KOPT-K1 (cell line): ENCODE measurements around the gene KIF3A.

Experiments
- H3K27ac ChIP-seq: fragments of 200-600 bp; sonication (generic); 2 replicates; pipeline ENCODE4 v1.5.1; 2016; ENCODE audit warnings: antibody characterized with exemption, mild to moderate bottlenecking, low read depth, low read length; ENCODE audit not compliant: poor library complexity, severe bottlenecking
- H3K36me3 ChIP-seq: fragments of 200-600 bp; sonication (generic); 2 replicates; pipeline ENCODE4 v1.5.1; 2017; ENCODE audit warnings: antibody characterized with exemption, mild to moderate bottlenecking, low read length, moderate library complexity; ENCODE audit not compliant: insufficient read depth
- H3K9me3 ChIP-seq: fragments of 200-600 bp; sonication (generic); 2 replicates; pipeline ENCODE4 v1.5.1; 2017; ENCODE audit warnings: antibody characterized with exemption, low read length, mild to moderate bottlenecking; ENCODE audit not compliant: insufficient read depth, poor library complexity, severe bottlenecking

KIF3A gene

DNA sequence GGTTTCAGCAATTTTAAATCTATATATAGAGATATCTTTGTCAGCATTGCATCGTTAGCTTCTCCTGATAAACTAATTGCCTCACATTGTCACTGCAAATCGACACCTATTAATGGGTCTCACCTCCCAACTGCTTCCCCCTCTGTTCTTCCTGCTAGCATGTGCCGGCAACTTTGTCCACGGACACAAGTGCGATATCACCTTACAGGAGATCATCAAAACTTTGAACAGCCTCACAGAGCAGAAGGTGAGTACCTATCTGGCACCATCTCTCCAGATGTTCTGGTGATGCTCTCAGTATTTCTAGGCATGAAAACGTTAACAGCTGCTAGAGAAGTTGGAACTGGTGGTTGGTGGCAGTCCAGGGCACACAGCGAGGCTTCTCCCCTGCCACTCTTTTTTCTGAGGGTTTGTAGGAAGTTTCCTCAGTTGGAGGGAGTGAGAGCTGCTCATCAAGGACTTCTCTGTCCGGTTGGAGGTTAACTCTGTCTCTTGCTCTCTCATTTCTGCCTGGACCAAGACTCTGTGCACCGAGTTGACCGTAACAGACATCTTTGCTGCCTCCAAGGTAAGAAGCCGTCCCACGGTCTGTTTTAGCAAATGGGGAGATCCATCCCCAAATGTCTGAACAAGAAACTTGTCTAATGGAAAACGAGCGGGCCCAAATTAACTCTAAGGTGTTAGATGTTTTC, 63.3 kb downstream of the KIF3A start, which contains the start of gene IL4:
Gene IL4 (plus strand): TSS at position 51 of the 692 bp plus-strand sequence. CDS start 62 bp downstream, at position 113.
- peak within 1 kb of the TSS; percentile 75 for H3K27ac ChIP-seq
- no peaks in the 10 kb centered on the region for H3K9me3 ChIP-seq
- H3K36me3 ChIP-seq, result no peaks in the 10 kb centered on the region; the same call in 1 of the 2 replicates

DNA sequence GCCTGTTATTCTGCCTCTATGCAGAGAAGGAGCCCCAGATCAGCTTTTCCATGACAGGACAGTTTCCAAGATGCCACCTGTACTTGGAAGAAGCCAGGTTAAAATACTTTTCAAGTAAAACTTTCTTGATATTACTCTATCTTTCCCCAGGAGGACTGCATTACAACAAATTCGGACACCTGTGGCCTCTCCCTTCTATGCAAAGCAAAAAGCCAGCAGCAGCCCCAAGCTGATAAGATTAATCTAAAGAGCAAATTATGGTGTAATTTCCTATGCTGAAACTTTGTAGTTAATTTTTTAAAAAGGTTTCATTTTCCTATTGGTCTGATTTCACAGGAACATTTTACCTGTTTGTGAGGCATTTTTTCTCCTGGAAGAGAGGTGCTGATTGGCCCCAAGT, 63.9 kb downstream of the KIF3A start:
- H3K36me3 ChIP-seq, result no peaks in the 10 kb centered on the region
- peak overlapping the region; percentile 75 for H3K27ac ChIP-seq
- no peaks in the 10 kb centered on the region for H3K9me3 ChIP-seq

DNA sequence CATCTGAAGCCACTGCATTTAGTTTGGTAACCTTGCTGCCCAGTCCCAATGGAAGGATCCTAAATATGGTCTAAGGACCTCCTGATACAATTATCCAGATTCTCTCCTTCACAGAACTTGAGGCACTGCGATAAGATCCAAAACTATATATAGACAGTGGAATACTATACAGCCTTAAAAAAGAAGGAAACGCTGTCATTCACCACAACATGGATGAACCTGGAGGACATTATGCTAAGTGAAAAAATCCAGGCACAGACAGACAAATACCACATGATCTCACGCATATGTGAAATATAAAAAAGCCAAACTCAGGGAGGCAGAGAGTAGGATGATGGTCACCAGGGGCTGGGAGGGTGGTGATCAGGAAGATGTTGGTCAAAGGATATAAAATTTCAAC, 66.3 kb downstream of the KIF3A start:
- Histone ChIP-seq H3K36me3 (no peaks in the 10 kb centered on the region), H3K9me3 (no peaks in the 10 kb centered on the region), H3K27ac (no peak overlapping the region)

DNA sequence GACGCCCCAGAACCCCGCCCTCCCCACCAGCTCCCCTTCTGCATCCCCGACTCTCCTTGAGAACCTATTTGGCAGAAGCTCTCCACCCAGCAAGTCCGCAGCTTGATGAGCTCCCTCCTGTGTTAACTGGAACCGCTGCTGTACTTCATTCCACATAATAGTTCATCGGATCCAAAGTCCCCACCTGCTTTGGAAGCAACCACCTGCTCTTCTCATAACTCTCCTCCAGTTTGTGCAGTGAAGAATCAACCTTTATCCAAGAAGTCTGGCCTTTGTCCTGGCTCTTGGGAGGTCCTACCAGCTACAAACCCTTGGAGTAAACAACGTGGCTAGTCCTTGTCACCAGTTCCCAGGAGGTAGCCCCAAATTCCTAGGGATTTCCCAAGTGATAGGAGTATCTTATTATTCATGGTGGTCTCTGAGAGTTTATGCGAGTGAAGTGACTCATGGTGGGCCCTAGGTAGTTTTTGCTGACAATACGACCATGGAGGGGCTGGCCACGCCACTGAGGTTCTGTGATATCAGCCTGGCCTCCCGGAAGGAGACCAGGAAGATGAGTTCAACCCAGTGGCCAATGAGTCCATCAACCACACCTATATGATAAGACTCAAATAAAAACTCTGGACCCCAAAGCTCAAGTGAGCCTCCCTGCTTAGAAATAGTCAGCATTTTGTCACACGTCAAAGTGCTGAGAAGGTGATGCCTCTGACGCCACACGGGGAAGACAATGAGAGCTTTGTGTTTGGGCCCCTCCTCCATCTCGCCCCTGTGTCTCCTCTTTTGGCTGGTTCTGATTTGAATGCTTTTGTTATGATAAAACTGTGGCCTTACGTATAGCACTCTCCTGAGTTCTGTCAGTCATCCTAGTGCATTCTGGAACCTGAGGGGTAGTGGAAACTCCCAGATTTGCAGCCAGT, 67.1 kb downstream of the KIF3A start:
- Histone ChIP-seq H3K9me3 (no peaks in the 10 kb centered on the region), H3K36me3 (no peaks in the 10 kb centered on the region), H3K27ac (no peak overlapping the region)

DNA sequence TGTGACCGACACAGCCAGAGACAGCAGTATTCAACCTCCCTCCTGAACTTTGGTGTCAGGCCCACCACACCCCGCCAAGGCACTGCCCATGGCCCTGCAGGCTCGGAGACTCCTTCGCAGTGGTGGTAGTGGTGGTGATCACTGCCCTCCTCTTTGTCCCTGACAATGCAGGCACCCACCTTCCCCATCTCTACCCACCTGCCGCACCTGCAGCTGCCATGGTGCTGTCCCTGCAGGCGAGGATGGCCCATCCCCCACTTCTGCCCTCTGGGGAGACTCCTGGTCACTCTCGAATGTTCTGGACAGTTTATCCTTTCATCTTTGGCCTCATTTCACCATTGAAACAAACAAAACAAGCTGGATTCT, 67.9 kb downstream of the KIF3A start:
- Histone ChIP-seq H3K9me3 (no peaks in the 10 kb centered on the region), H3K36me3 (no peaks in the 10 kb centered on the region), H3K27ac (no peak overlapping the region)

DNA sequence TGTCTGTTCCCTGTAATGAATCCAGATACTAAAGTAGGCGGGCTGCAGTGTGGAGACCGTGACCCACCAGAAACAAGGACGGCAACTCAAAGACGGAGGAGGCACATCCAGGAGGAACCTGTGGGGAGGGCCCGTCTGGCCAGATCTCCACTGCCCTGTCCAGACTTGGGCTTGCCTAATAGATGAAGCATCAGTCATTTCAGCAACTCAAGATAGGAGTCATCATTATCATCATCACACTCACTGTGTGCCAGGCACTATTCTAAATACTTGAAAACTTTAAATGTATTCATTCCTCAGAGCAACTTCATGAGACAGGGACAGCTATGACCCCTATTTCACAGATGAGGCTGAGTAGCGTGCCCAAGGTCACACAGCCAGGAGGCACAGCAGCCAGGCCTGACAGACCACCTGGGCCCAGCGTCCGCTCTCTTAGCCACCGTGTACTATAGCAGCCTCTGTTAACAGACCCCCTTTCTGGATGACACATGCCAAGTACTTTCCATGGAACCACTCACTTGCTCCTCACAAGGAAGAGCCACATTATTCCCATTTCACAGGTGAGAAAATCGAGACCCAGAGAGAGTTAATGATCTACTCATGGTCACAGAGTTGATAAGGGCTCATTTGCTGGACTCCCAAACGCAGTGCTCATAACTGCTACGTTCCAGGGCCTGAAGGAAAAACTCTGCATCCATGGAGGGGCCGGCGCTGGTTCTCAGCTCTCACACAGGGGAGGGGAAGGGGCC, 68.5 kb downstream of the KIF3A start:
- Histone ChIP-seq H3K36me3 (no peaks in the 10 kb centered on the region), H3K9me3 (no peaks in the 10 kb centered on the region), H3K27ac (no peak overlapping the region)

DNA sequence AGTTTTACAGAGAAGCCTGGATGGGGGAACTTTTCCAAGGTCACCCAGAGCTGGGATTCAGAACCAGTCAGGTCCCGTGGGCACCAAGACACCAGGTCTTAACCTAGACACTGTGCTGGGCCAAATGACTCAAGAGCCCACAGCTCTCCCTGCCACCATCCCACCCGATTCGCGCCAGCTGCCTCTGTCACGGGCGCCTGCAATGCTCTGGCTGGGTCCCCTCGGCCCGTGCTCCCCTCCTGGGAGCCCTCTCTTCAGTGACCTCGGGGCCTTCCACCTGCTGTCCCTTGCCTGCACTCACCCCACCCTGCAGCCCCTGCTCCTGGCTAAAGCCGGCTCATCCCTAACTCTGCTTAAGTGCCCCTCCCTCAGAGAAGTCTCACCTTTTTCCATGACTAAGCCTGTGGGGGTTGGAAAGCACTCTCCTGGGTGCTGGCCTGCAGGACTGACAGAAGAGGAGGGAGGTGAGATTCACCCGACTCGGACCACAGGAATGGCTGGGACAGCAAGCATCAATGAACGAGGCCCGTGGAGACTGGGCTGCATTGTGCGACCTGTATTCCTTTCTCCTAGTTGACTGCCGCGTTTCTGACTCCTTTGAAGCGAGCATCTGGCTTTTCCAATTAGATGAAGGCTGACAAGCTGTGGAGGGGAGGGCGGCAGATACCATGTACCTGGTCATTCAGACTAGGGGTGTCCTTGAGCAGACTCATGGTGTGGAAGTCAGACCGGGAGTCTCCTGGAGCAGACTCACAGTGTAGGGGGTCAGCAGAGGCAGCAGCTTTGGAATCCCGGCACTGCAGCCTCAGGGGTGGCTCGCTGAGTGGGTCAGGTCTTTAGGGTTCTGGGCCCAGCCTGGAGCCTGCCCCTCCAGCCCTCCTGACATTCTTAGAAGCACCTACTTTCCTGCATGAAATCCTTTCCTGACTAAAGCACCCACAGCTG, 69.3 kb downstream of the KIF3A start:
- H3K27ac ChIP-seq, result peak overlapping the region; percentile 45
- no peaks in the 10 kb centered on the region for H3K36me3 ChIP-seq
- no peaks in the 10 kb centered on the region for H3K9me3 ChIP-seq

DNA sequence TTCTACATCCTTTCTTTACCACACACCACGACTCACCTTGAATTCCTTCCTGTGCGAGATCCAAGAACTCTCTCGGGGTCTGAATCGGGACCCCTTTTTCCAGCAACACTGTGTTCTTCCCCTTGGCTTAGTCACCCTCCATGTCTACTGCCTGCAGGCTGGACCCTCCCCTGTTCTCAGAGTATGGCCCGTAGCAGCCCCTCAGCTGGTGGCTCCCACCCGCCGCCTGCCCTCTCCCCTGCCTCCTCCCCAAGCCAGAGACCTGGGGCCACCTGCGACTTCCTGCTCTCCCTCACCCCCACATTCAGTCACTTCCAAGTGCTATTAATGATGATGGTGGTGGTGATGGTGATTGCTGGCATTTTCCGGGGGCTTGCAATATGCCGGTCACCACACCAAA, 70.0 kb downstream of the KIF3A start:
- H3K36me3 ChIP-seq, result no peaks in the 10 kb centered on the region
- H3K27ac ChIP-seq, result peak overlapping the region; percentile 45
- no peaks in the 10 kb centered on the region for H3K9me3 ChIP-seq

DNA sequence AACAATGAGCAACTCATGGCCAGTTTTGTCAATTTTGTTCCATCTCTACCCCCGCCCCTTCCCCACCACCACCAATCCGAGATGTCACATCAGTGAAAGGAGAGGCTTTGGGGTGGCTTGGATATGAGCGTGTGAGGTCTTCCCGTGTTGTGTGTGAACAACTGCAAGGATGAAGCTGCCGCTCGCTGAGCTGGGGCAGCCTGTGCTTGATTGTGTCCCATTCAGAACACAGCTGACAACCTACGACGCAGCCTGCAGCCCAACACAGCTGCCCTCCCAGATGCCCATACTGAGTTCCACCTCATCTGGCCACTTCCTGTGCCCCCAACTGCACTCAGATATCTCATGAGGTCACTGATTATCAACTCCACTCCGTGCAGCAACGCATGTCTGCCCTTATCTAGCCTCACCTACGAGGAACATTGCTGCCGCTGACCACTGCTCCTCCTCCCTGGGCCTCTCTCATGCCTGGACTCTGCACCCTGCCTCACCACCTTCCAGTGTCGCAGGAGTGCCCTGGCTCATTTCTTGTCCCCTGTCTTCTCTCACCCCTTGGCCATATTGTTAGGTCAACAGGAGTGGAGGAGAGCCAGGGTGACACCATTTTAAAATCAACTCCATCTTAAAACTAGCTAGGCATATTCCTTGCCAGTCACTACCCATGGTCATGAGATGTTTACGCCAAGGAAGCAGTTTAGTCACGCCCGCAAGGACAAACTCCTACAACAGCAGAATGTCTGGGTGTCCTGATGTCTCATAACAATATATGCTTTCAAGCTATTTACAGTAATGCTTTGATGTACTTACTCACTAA, 70.8 kb downstream of the KIF3A start:
- no peaks in the 10 kb centered on the region for H3K9me3 ChIP-seq
- H3K36me3 ChIP-seq, result no peaks in the 10 kb centered on the region
- H3K27ac ChIP-seq, result peak overlapping the region; percentile 45

DNA sequence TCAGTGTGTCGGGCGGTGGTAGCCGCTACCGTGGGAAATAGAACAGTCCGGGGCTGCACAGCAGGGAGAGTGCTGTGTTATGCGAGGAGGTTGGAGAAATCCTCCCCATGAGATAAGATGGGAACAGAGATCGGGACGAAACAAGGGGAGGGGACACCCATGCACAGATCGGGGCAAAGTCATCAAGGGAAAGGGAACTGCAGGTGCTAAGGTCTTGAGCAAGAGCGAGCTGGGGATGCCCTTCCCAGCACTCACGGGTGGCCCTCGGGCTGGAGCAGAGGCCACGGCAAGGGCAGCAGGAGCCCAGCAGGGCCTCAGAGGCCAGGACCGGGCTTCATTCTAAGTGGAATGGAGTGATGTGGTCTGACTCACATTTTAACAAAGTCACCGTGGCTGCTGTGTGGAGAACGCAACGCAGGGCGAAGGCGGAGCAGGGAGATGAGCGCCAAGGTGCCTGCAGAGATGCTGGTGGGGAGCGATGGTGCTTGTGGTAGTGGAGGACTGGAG, 71.7 kb downstream of the KIF3A start:
- no peaks in the 10 kb centered on the region for H3K36me3 ChIP-seq
- H3K27ac ChIP-seq, result no peak overlapping the region
- H3K9me3 ChIP-seq, result no peaks in the 10 kb centered on the region

DNA sequence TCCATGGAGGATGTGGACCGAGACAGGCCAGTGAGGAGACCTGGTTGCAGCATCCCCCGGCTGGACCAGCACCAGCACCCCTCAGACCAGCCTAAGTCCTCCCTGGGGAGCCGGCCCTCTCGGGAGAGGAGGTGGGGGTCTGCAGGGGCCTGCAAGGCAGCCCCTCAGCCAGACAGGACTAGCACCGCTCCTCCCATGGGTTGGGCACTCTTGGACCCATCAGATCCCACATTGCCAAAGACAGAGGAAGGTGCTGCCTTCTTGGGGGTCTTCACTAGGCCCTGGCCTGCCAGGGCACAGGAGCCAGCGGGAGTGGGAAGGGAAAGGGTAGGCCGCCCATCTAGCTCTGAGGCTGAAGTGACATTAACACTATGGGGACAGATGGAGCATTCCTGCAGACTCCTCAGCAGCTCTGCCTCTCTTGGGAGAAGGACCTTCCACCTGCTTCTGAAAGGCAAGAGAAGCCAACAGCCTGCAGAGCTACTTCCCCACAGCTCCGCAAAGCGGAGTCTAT, 72.6 kb downstream of the KIF3A start:
- no peak overlapping the region for H3K27ac ChIP-seq
- no peaks in the 10 kb centered on the region for H3K9me3 ChIP-seq
- no peaks in the 10 kb centered on the region for H3K36me3 ChIP-seq

DNA sequence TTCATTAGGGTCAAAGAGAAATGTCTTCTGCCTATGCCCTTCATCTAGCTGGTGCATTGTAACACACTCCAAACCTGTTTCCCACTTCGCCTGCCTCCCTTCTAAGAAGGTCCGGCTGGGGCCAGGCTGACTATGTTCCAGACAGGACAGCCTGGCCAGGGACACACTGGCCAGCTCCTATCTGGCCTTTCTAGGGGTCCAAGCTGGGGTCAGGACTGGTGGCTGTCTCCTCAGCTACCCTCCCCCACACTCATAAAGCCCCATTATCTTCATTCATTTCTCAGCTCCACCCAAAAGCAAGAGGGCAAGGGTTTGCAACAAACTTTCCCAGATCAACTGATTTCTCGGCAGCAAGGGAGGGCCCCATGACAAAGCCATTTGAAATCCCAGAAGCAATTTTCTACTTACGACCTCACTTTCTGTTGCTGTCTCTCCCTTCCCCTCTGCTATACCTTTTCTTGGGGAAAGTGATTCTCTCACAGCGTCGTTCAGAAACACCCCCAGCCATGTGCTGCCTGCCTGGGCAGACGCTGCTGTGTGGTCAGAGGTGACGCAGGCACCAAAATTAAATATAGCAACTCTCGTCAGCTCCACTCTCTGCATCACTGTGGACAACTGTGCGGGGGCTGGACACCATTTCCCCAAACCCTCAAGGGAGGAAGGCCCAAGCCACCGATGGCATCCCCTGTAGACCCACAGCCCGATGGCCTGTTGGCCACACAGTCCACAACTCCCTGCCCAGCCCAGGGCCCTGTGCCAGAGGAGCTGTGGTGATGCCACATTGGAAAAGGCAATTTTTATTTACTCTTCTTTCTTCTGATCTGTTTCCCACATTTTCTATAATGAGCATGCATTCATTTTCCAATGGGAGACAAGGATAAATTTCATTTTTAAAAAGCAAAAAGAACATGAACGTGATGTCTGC, 73.3 kb downstream of the KIF3A start:
- H3K36me3 ChIP-seq, result no peaks in the 10 kb centered on the region
- H3K27ac ChIP-seq, result peak overlapping the region; percentile 46
- no peaks in the 10 kb centered on the region for H3K9me3 ChIP-seq
